NB4 (cell line): Measurements from ENCODE around the gene SLC9A3.

Source experiments
- MYC ChIP-seq: IDR thresholded peaks from 2 replicates; pipeline ENCODE4 v1.6.1; 2011; ENCODE audit warnings: low read depth, low read length
- POLR2A ChIP-seq: IDR thresholded peaks from 2 replicates; pipeline ENCODE4 v1.6.1; 2011; ENCODE audit warnings: mild to moderate bottlenecking; ENCODE audit not compliant: insufficient read length; ENCODE audit errors: extremely low read depth
- TF ChIP-seq, protein P1 (sequence below): IDR thresholded peaks from one replicate; pipeline ENCODE4 v1.5.1; 2012; ENCODE audit warnings: low read depth, low read length
- TF ChIP-seq, protein P2 (sequence below): IDR thresholded peaks from 2 replicates; pipeline ENCODE4 v1.6.1; 2011; ENCODE audit warnings: low read depth, low read length

DNA sequence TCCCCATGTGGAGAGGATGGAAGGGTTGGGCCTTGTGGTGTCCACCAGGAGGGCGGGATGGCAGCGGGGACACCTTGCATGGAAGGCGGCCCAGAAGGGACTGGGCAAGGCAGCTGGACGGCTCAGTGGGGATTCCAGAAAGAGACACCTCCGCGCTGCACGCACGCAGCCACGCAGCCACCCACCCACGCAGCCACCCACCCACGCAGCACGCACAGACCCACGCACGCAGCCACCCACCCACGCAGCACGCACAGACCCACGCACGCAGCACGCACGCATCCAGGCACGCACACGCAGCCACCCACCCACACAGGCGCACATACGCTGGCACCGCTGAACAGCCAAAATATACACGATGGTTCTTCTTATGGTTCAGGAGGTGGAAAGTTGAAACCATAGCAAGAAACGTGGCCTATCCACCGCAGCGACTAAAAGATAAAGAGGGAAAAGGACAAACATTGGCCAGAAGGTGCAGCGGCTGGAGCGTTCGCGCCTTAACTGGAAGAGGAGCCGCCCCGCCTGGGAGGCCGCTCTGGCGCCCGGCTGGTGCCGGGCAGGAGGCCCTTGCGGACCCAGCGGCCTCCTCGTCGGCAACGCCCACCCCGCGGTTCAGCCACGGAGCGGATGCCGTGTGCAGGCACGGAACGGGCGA, 103.5 kb downstream of the SLC9A3 start:
- TF ChIP-seq, protein P1, sequence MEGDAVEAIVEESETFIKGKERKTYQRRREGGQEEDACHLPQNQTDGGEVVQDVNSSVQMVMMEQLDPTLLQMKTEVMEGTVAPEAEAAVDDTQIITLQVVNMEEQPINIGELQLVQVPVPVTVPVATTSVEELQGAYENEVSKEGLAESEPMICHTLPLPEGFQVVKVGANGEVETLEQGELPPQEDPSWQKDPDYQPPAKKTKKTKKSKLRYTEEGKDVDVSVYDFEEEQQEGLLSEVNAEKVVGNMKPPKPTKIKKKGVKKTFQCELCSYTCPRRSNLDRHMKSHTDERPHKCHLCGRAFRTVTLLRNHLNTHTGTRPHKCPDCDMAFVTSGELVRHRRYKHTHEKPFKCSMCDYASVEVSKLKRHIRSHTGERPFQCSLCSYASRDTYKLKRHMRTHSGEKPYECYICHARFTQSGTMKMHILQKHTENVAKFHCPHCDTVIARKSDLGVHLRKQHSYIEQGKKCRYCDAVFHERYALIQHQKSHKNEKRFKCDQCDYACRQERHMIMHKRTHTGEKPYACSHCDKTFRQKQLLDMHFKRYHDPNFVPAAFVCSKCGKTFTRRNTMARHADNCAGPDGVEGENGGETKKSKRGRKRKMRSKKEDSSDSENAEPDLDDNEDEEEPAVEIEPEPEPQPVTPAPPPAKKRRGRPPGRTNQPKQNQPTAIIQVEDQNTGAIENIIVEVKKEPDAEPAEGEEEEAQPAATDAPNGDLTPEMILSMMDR = no peak
- TF ChIP-seq POLR2A = peak; percentile 26
- TF ChIP-seq, protein P2, sequence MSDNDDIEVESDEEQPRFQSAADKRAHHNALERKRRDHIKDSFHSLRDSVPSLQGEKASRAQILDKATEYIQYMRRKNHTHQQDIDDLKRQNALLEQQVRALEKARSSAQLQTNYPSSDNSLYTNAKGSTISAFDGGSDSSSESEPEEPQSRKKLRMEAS = no peak
- no peak for TF ChIP-seq MYC
